Fibroblast of mammary gland (primary cell): ENCODE data around the gene NAT16.
"Not testable (repeated sequence)": the region's sequence is repeated elsewhere in the genome, so short reads cannot be mapped to it uniquely, and the experiment has no call there.

ENCODE experiments used
- DNase-seq: peaks from one replicate; pipeline ENCODE4 v3.0.0-alpha.2; 2010; ENCODE audit warnings: low read depth
- H3K4me3 ChIP-seq: 2 replicates; pipeline ENCODE4 v1.5.1; 2011; ENCODE audit warnings: low read depth, mild to moderate bottlenecking, low read length, moderate library complexity; ENCODE audit not compliant: control insufficient read depth
- CTCF ChIP-seq: conservative IDR thresholded peaks from 2 replicates; pipeline ENCODE4 v1.5.1; 2011; ENCODE audit warnings: low read depth, low read length, inconsistent platforms; ENCODE audit not compliant: control insufficient read depth, insufficient read depth

NAT16 gene

DNA sequence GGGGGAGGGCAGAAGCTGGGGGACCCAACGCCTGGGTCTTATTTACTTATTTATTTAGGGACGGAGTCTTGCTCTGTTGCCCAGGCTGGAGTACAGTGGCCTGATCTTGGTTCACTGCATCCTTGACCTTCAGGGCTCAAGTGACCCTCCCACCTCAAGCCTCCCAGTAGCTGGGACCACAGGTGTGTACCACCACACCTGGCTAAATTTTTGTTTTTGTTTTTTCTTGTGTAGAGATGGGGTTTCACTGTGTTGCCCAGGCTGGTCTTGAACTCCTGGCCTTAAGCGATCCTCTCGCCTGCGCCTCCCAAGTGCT lies 22.5 kb upstream of the NAT16 start:
- H3K4me3 ChIP-seq = no peak overlapping the region
- DNase-seq = no peak
- no peak for TF ChIP-seq CTCF

- no peak for TF ChIP-seq CTCF
- H3K4me3 ChIP-seq = no peak overlapping the region
- no peak for DNase-seq
Measured at GRCh38 chr7:101201695-101202602, 21.9 kb upstream of the NAT16 start.

GRCh38 chr7:101200862-101201599 lies 20.9 kb upstream of the NAT16 start, which contains the start of gene MOGAT3:
Gene MOGAT3, minus strand, starts transcription at chr7:101201036. Its CDS starts 182 bp downstream, at chr7:101200854.
- no peak within 1 kb of the TSS for H3K4me3 ChIP-seq
- no peak for DNase-seq
- TF ChIP-seq CTCF = no peak

GRCh38 chr7:101200504-101200861 lies 20.4 kb upstream of the NAT16 start:
- no peak for TF ChIP-seq CTCF
- H3K4me3 ChIP-seq = no peak overlapping the region
- DNase-seq = no peak

DNA sequence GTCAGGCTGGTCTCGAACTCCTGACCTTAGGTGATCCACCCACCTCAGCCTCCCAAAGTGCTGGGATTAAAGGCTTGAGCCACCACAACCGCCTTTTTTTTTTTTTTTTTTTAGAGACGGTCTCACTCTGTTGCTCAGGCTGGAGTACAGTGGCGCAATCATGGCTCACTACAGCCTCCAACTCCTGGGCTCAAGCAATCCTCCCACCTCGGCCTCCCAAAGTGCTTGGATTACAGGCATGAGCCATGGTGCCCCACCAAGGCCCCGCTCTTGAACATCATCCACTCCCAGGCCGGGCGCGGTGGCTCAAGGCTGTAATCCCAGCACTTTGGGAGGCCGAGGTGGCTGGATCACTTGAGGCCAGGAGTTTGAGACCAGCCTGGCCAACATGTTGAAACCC lies 19.4 kb upstream of the NAT16 start:
- not testable (repeated sequence) for DNase-seq, H3K4me3 ChIP-seq

DNA sequence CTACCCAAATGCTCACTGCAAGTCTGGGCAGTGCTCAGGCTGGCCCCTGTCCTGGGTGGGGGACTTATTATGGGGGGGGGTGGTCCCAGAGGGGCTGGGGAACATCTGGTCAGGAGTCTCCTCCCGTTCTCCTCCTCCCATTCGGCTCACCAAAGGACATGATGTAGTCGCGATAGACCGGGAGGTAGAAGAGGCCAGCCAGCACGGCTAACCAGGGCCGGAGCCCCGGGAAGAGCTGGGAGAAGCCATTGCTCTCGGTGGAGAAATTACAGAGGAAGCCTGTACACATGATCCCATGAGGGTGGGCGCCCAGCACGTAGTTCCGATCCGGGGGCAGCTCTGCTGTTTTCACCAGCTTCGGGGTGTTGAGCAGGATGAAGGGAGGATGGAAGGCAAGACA lies 18.4 kb upstream of the NAT16 start:
- TF ChIP-seq CTCF = no peak
- DNase-seq = no peak
- no peak overlapping the region for H3K4me3 ChIP-seq

DNA sequence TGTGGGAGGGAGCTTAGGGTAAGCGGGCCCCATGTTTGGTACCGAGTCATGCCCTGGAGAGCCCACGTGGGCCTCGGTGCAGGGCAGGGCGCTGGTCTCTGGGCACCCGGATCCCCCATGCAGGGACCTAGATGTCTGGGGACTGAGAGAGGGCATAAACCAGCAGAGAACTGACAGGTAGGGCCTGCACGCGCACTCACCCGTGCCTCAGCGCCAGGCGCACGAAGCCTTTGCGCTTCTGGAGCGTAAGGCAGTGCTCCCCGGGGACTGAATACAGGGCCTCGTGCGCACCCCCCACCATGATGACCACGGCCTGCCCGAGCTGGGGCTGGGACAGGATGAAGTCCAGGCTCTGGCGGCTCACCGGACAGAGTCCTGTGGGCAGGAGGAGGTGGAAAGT lies 17.9 kb upstream of the NAT16 start:
- no peak overlapping the region for H3K4me3 ChIP-seq
- DNase-seq = no peak
- no peak for TF ChIP-seq CTCF
